Glutamatergic neuron (in vitro differentiated cells): ENCODE measurements around the gene DEF6. TPM values are rescaled to one million over a fixed set of nuclear protein-coding genes. Genes with fewer than 3 reads are reported as not detected.

ENCODE experiments used
- DNase-seq: peaks from one replicate; pipeline ENCODE4 v3.0.0; 2022
- H3K27ac Mint-ChIP-seq: one replicate; pipeline ENCODE4 v1.8.0; 2020; ENCODE audit warnings: mild to moderate bottlenecking, mixed read lengths, inconsistent platforms; ENCODE audit not compliant: unreplicated experiment
- H3K27me3 Mint-ChIP-seq: one replicate; pipeline ENCODE4 v1.8.0; 2020; ENCODE audit warnings: mild to moderate bottlenecking, moderate library complexity, mixed read lengths, inconsistent platforms; ENCODE audit not compliant: unreplicated experiment
- H3K36me3 Mint-ChIP-seq: one replicate; pipeline ENCODE4 v1.8.0; 2020; ENCODE audit warnings: mild to moderate bottlenecking, mixed read lengths, inconsistent platforms; ENCODE audit not compliant: unreplicated experiment
- H3K4me1 Mint-ChIP-seq: one replicate; pipeline ENCODE4 v1.8.0; 2020; ENCODE audit warnings: mild to moderate bottlenecking, low read depth, mixed read lengths, inconsistent platforms; ENCODE audit not compliant: unreplicated experiment
- H3K4me3 Mint-ChIP-seq: one replicate; pipeline ENCODE4 v1.8.0; 2020; ENCODE audit warnings: mild to moderate bottlenecking, mixed read lengths, inconsistent platforms; ENCODE audit not compliant: unreplicated experiment
- H3K9me3 Mint-ChIP-seq: one replicate; pipeline ENCODE4 v1.8.0; 2020; ENCODE audit warnings: mild to moderate bottlenecking, moderate library complexity, mixed read lengths, inconsistent platforms; ENCODE audit not compliant: unreplicated experiment
- CTCF ChIP-seq: fragments of 200-600 bp; sonication (generic); IDR thresholded peaks from one replicate; pipeline ENCODE4 v1.5.0; 2021; ENCODE audit not compliant: partially characterized antibody, unreplicated experiment
- total RNA-seq: library from RNA; stranded (reverse); fragmentation: NEBNext Ultra II Directional; extraction: Animal tissue kit (Norgen Biotek cat#: 25700); gene quantifications from one replicate; pipeline ENCODE4 v1.2.1, GENCODE V29; 2021; ENCODE audit not compliant: unreplicated experiment

Gene DEF6
- total RNA-seq, 1 donor from 2014 or later: 1.8 TPM

- TF ChIP-seq CTCF: no peak
- Mint-ChIP-seq H3K4me3 (no peak overlapping the region), H3K27ac (no peak overlapping the region), H3K4me1 (peaks cover 26% of the 10 kb centered on the region), H3K27me3 (no peaks in the 10 kb centered on the region), H3K36me3 (no peaks in the 10 kb centered on the region), H3K9me3 (peaks cover 2% of the 10 kb centered on the region)
- DNase-seq: no peak
Measured at GRCh38 chr6:35368038-35368887, 70.6 kb downstream of the DEF6 start.

GRCh38 chr6:35370124-35370741 lies 72.6 kb downstream of the DEF6 start:
- H3K27me3 Mint-ChIP-seq: no peaks in the 10 kb centered on the region
- H3K36me3 Mint-ChIP-seq: no peaks in the 10 kb centered on the region
- DNase-seq: no peak
- TF ChIP-seq CTCF: no peak
- H3K27ac Mint-ChIP-seq: peak overlapping the region; percentile 33
- peaks cover 20% of the 10 kb centered on the region for H3K4me1 Mint-ChIP-seq
- H3K4me3 Mint-ChIP-seq: no peak overlapping the region
- H3K9me3 Mint-ChIP-seq: peaks cover 4% of the 10 kb centered on the region

GRCh38 chr6:35370785-35371493 lies 73.3 kb downstream of the DEF6 start:
- no peaks in the 10 kb centered on the region for H3K36me3 Mint-ChIP-seq
- H3K4me1 Mint-ChIP-seq: peaks cover 20% of the 10 kb centered on the region
- H3K4me3 Mint-ChIP-seq: peak overlapping the region; percentile 21
- TF ChIP-seq CTCF: no peak
- no peak for DNase-seq
- no peaks in the 10 kb centered on the region for H3K27me3 Mint-ChIP-seq
- H3K27ac Mint-ChIP-seq: peak overlapping the region; percentile 23
- H3K9me3 Mint-ChIP-seq: peaks cover 4% of the 10 kb centered on the region

Other genes starting within 250 kb of the DEF6 start
- not detected for gene TCP11, start 156.5 kb upstream of the DEF6 start, total RNA-seq
- gene SCUBE3, start 83.9 kb upstream of the DEF6 start, total RNA-seq: 0.25 TPM
- 38.3 TPM for gene ZNF76, start 38.1 kb upstream of the DEF6 start, total RNA-seq
- 37.5 TPM for gene PPARD, start 44.7 kb downstream of the DEF6 start, total RNA-seq
- gene FANCE, start 154.5 kb downstream of the DEF6 start, total RNA-seq: 33.4 TPM
- 690 TPM for gene RPL10A, start 170.6 kb downstream of the DEF6 start, total RNA-seq
- 50.0 TPM for gene TEAD3, start 199.3 kb downstream of the DEF6 start, total RNA-seq
- gene TULP1, start 215.1 kb downstream of the DEF6 start, total RNA-seq: not detected